Panc1 (cell line): ENCODE measurements around the gene ITGAV. TPM values are rescaled to one million over a fixed set of nuclear protein-coding genes. Genes with fewer than 3 reads are reported as not detected.

Experiments used
- ATAC-seq: fragments of 200-7000 bp; cut with Tn5 transposase; 2 replicates; pipeline ENCODE4 v1.9.1; 2020; ENCODE audit warnings: mild to moderate bottlenecking, moderate library complexity
- BruUV-seq: library from RNA; stranded (reverse); fragments of 400-500 nt; replicated peaks from 2 replicates; lab custom pipeline; 2021; lab: Mats Ljungman, UMichigan
- CTCF ChIA-PET: fragments of 300-600 bp; sonication (Branson Sonifier 250); formaldehyde crosslinking; loops from one replicate; lab custom pipeline; 2022; ENCODE audit warnings: antibody characterized with exemption; lab: Charles Lee
- POLR2A ChIA-PET: fragments of 300-600 bp; sonication (Branson Sonifier 250); formaldehyde crosslinking; loops from one replicate; lab custom pipeline; 2022; ENCODE audit warnings: antibody characterized with exemption; lab: Charles Lee
- DNase-seq: peaks from one replicate; pipeline ENCODE4 v3.0.0-alpha.2; 2010; ENCODE audit warnings: low read depth, low spot score
- H3K27ac ChIP-seq: 2 replicates; pipeline ENCODE4 v1.5.1; 2011; ENCODE audit warnings: mild to moderate bottlenecking, low read length, inconsistent platforms
- H3K27me3 ChIP-seq: fragments of 200-500 bp; sonication (Bioruptor generic); 2 replicates; pipeline ENCODE4 v1.6.0; 2014; ENCODE audit warnings: low read length, inconsistent platforms; ENCODE audit not compliant: control insufficient read depth, insufficient read depth
- H3K36me3 ChIP-seq: fragments of 200-500 bp; sonication (Bioruptor generic); 2 replicates; pipeline ENCODE4 v1.5.1; 2014; ENCODE audit warnings: inconsistent platforms, mild to moderate bottlenecking, low read length, moderate library complexity; ENCODE audit not compliant: control insufficient read depth, insufficient read depth
- H3K4me1 ChIP-seq: 2 replicates; pipeline ENCODE4 v1.5.1; 2011; ENCODE audit warnings: inconsistent platforms, mild to moderate bottlenecking, low read length, moderate library complexity; ENCODE audit not compliant: control insufficient read depth, insufficient read depth
- H3K4me3 ChIP-seq, 2 experiments: 2 replicates each; pipeline ENCODE4 v1.5.1; 2011 to 2012; ENCODE audit warnings: low read depth in 2 of 2, low read length in 2 of 2, mild to moderate bottlenecking in 2 of 2, inconsistent platforms in 1 of 2, moderate library complexity in 1 of 2
- H3K9me3 ChIP-seq: fragments of 200-500 bp; sonication (Bioruptor generic); 2 replicates; pipeline ENCODE4 v1.5.1; 2014; ENCODE audit warnings: low read depth, mild to moderate bottlenecking, inconsistent platforms, low read length, moderate library complexity; ENCODE audit not compliant: control insufficient read depth, insufficient read depth
- CTCF ChIP-seq: fragments of 450-650 bp; IDR thresholded peaks from 2 replicates; pipeline ENCODE4 v1.5.1; 2017; ENCODE audit warnings: mild to moderate bottlenecking
- POLR2AphosphoS5 ChIP-seq: IDR thresholded peaks from 2 replicates; pipeline ENCODE4 v1.6.1; 2012; ENCODE audit warnings: mild to moderate bottlenecking, low read depth, low read length, moderate library complexity
- REST ChIP-seq, 2 experiments: IDR thresholded peaks; 2 replicates each; pipeline ENCODE4 v1.6.1; 2011 to 2012; ENCODE audit warnings: low read depth in 2 of 2, control low read depth in 1 of 2, low read length in 1 of 2, mild to moderate bottlenecking in 1 of 2, moderate library complexity in 1 of 2; ENCODE audit not compliant: insufficient read depth in 1 of 2
- SIN3A ChIP-seq: IDR thresholded peaks from 2 replicates; pipeline ENCODE4 v1.6.1; 2012; ENCODE audit warnings: low read depth, mild to moderate bottlenecking, low read length, moderate library complexity, borderline replicate concordance; ENCODE audit not compliant: insufficient read depth
- TCF7L2 ChIP-seq: IDR thresholded peaks from 2 replicates; pipeline ENCODE4 v1.6.1; 2011; ENCODE audit warnings: mild to moderate bottlenecking, low read depth, low read length, inconsistent platforms
- in situ Hi-C: cut with HindIII; loops from 2 replicates; pipeline ENCODE4 v1.10.0; 2016; ENCODE audit warnings: low sequenced_read_pairs, low pct_unique_long_range_greater_than_20kb
- intact Hi-C: fragments of 100-400 bp; cut with micrococcal nuclease; formaldehyde crosslinking; loops from one replicate; pipeline ENCODE4 v1.10.0; 2022; ENCODE audit not compliant: unreplicated experiment
- total RNA-seq: library from RNA; stranded (reverse); gene quantifications from one replicate; pipeline ENCODE4 v1.2.1, GENCODE V29; 2021; ENCODE audit not compliant: unreplicated experiment

The ITGAV gene
- total RNA-seq, 1 experiment from 2014 or later = 218 TPM

- ChIA-PET POLR2A (no interaction called here), CTCF (no interaction called here)
- Histone ChIP-seq H3K27ac (no peak overlapping the region), H3K27me3 (no peaks in the 10 kb centered on the region), H3K9me3 (peaks cover 15% of the 10 kb centered on the region), H3K36me3 (no peaks in the 10 kb centered on the region), H3K4me3 (no peak overlapping the region), H3K4me1 (peaks cover 6% of the 10 kb centered on the region)
- no peak for ATAC-seq
- TF ChIP-seq SIN3A = no peak
- TF ChIP-seq POLR2AphosphoS5 = no peak
- TF ChIP-seq REST (IDR thresholded peaks at IDR 0.05; ENCODE audit: insufficient read depth in 1 of 2, low read depth in 2 of 2, low read length in 1 of 2) = no peak
- TF ChIP-seq TCF7L2 = no peak
- TF ChIP-seq CTCF = no peak
- no TSS peak for BruUV-seq
- no peak for DNase-seq
- intact Hi-C loops = no loop called here
- in situ Hi-C loops = no loop called here
These were observed 99.0 kb downstream of the ITGAV start for GRCh38 chr2:186688813-186689212.

GRCh38 chr2:186690786-186691185 is 100.9 kb downstream of the ITGAV start:
- TF ChIP-seq CTCF (no peak), REST (IDR thresholded peaks at IDR 0.05; ENCODE audit: insufficient read depth in 1 of 2, low read depth in 2 of 2, low read length in 1 of 2) (no peak), SIN3A (no peak), POLR2AphosphoS5 (no peak), TCF7L2 (no peak)
- no peak overlapping the region for H3K27ac ChIP-seq
- CTCF ChIA-PET = no interaction called here
- no TSS peak for BruUV-seq
- DNase-seq (no peak), ATAC-seq (no peak)
- no peaks in the 10 kb centered on the region for H3K36me3 ChIP-seq
- POLR2A ChIA-PET = no interaction called here
- H3K27me3 ChIP-seq = no peaks in the 10 kb centered on the region
- peaks cover 15% of the 10 kb centered on the region for H3K9me3 ChIP-seq
- in situ Hi-C loops = no loop called here
- intact Hi-C loops = no loop called here
- no peak overlapping the region for H3K4me3 ChIP-seq
- H3K4me1 ChIP-seq = peaks cover 14% of the 10 kb centered on the region
